GM23338 (cell line): ENCODE data around the gene TAPBPL.

ENCODE experiments used
- CREB1 ChIP-seq: fragments of 250-450 bp; sonication (Bioruptor Pico); IDR thresholded peaks from 2 replicates; pipeline ENCODE4 v1.5.0; 2020; ENCODE audit warnings: low read depth, mild to moderate bottlenecking, moderate library complexity
- EZH2 ChIP-seq: fragments of 200-600 bp; sonication (generic); IDR thresholded peaks from one replicate; pipeline ENCODE4 v1.8.0; 2017; ENCODE audit warnings: antibody characterized with exemption, mild to moderate bottlenecking, low read depth; ENCODE audit not compliant: unreplicated experiment
- EZH2phosphoT487 ChIP-seq: fragments of 200-600 bp; sonication (generic); IDR thresholded peaks from one replicate; pipeline ENCODE4 v1.8.1; 2018; ENCODE audit warnings: antibody characterized with exemption; ENCODE audit not compliant: unreplicated experiment
- JUNB ChIP-seq: IDR thresholded peaks from one replicate; pipeline ENCODE4 v1.6.1; 2016; ENCODE audit warnings: antibody characterized with exemption; ENCODE audit not compliant: unreplicated experiment
- REST ChIP-seq: IDR thresholded peaks from one replicate; pipeline ENCODE4 v1.6.1; 2018; ENCODE audit warnings: antibody characterized with exemption; ENCODE audit not compliant: unreplicated experiment
- ZNF114 ChIP-seq: fragments of 250-450 bp; sonication (Bioruptor Pico); IDR thresholded peaks from 2 replicates; pipeline ENCODE4 v1.5.0; 2020; ENCODE audit warnings: mild to moderate bottlenecking, moderate library complexity
- TF ChIP-seq, protein P1 (sequence below), 2 experiments: fragments of 200-600 bp in 1 of 2; sonication (generic) in 1 of 2; conservative IDR thresholded peaks; 2 replicates each; pipeline versions ENCODE4 v1.5.1 to v1.6.1; 2016 to 2017; ENCODE audit warnings: antibody characterized with exemption in 2 of 2, low read depth in 2 of 2, mild to moderate bottlenecking in 2 of 2, moderate library complexity in 1 of 2

DNA sequence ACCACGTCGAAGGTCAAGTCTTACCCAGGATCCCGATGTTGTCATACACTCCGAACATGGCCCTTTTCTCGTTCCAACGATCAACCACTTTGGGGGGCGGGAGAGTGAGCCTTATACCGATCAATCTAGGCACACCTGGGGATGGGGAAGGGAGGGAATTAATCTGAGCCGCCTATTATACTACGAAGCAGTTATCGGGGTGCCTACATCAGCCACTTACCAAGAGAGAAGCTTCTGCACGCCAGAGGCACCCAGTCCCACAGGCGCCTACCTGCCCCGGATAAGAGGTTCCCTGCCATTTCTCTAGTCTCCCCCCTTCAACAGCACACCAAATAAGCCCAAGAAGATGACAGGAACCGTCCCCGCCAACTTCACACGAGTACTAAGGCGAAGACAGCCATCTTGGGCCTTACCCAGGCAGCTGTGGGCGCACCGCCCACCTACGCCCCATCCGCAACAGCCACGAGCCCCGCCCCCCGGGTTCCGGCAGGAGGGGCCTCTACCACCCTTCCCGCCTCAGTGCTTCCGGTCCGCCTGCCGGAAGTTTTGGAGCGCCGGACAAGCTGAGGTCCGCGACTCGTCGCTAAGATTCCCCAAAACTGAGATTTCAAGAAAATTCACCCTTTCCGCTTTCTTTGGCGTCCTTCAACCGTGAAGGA lies 41.1 kb downstream of the TAPBPL start, which contains the start of gene MRPL51:
- TF ChIP-seq EZH2 (no peak), REST (no peak), JUNB (no peak), CREB1 (CRISPR knock-in tag) (peak; percentile 83), EZH2phosphoT487 (no peak), ZNF114 (CRISPR knock-in tag) (no peak)
- TF ChIP-seq, protein P1, sequence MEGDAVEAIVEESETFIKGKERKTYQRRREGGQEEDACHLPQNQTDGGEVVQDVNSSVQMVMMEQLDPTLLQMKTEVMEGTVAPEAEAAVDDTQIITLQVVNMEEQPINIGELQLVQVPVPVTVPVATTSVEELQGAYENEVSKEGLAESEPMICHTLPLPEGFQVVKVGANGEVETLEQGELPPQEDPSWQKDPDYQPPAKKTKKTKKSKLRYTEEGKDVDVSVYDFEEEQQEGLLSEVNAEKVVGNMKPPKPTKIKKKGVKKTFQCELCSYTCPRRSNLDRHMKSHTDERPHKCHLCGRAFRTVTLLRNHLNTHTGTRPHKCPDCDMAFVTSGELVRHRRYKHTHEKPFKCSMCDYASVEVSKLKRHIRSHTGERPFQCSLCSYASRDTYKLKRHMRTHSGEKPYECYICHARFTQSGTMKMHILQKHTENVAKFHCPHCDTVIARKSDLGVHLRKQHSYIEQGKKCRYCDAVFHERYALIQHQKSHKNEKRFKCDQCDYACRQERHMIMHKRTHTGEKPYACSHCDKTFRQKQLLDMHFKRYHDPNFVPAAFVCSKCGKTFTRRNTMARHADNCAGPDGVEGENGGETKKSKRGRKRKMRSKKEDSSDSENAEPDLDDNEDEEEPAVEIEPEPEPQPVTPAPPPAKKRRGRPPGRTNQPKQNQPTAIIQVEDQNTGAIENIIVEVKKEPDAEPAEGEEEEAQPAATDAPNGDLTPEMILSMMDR (conservative IDR thresholded peaks at IDR 0.05; ENCODE audit: low read depth in 2 of 2): no peak
